Stimulated activated CD4-positive, alpha-beta T cell treated with anti-CD3 and anti-CD28 coated beads, Interleukin-12 subunit alpha, Interleukin-12 subunit beta, amount 100 ng/mL, for 4 hours (primary cell): ENCODE results near the gene ASPM.

Experiments
- DNase-seq: peaks from one replicate; pipeline ENCODE4 v3.0.0-alpha.2; 2020

Gene ASPM

DNA sequence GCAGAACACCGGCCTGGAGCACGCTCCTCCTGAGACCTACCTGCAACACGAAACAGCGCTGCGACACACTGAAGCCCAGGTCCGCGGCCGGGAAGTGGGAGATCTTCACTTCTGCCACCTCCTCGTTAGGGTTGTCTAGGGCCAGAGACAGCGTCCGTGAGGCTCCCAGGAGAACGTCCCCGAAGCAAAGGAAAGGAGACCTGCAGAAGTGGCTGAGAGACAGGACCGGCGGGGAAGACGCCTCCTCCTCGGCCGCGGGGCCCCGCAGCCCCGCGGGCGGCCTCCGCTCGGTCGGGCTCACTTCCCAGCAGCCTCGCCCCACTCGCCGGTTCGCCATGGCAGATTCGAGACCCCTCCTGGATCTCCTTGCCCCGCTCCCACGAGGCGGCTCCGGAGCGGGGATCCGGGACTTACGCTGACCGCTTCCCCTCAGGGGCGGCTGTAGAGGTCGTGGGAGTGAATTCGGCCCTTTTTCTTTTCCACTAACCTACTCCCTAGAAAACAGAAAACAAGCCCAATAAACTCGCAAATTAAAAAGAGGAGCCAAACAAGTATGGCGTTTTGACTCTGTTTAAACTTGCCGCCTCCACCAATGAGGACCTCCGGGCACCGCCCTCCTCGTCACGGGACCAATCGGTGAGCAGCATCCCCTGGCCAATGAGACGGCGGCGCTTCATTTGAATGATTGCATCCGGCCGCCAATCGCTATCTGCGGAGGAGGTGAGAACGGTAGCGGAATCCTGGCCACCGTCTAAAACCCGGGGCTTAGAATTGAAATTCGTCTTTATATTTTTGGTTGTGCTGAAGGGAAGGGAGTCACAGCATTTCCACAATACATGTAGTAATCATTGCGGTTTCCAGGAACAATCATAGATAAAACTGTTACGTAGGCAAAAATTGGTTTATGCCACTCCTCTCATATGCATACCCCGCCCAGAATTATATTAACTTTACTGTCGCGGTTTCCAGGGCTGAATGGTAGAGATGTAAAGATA is at the start of gene ASPM:
Gene ASPM (minus strand): TSS at position 569 of the 995 bp plus-strand sequence. CDS start 232 bp downstream, at position 337.
- DNase-seq, result peak; percentile 88

DNA sequence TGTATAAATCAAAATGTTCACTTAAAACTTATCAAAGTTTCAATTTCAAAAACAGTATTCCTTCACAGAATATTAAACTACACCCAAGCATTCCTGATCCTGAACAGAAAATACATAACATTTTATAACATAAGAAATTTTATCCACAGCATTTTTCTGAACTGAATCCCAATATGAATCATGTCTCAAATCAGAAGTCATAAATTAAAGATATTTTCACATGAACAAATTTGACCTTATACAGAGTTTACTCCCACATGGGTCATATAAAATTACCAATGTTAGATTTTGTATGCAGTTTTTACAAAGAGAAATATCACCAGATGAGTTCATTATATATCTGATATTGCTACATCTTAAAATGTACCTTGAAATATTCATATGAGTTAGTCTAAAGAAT is 48.6 kb upstream of the ASPM start:
- no peak for DNase-seq

DNA sequence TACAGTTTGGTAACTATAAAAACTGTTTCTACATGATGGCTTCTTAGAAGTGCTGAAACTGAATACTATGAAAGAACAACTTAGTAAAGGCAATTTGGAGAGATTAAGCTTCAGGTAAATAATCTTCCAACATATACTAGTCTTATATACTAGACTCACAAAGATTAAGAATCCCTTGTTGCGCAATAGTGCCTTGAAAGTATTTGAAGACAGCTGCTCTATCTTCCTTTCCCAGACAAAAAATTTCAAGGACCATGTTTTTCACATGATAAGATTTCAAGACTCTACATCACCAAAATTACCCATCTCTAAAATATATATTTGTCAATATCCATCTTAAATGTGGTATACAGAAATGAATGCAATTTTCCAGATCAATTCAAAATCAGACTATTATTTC is 37.7 kb upstream of the ASPM start:
- DNase-seq, result no peak

DNA sequence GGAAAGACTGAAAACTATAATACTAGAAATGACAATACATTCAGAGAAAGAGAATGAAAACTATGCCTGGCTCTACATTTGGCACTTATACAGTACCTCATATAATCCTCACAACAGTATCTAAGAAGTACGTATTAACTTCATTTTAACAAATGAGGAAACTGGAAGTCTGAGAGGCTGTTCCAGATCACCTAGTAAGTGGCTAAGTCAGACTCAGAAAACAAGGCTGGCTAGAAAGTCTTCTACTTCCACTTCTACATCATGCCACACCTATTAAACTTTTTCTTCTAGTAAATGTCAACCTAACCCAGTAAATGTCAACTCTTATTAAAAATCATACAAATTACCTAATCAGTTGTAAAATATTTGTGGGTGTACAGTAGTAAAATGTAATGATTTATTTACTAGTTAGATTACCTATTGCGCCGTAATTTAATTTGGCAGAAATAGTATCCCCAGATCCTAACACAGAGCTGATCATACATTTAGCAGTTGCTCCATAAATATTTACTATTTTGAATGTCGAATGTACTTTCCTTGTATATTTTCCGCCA is 36.8 kb upstream of the ASPM start:
- no peak for DNase-seq

GRCh38 chr1:197182716-197183115 is 36.2 kb upstream of the ASPM start:
- DNase-seq, result no peak

DNA sequence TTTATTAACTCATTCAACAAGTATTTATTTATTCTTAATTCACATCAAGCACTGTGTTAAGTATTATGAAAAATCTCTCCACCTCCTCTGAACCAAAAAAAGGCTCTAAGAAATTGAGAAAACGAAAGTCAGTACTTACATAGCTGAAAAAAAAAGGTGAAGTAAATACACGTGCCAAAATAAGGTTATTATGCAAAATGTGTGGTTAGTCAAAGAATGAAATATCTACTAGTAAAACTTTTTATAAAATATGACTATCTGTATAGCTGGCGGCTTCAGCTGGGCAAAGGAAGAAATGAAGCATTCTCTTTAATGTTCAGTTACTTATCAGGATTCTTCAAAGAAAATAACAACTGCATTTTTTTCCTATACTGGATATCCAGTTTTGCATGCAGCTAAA is 35.5 kb upstream of the ASPM start:
- DNase-seq, result no peak

DNA sequence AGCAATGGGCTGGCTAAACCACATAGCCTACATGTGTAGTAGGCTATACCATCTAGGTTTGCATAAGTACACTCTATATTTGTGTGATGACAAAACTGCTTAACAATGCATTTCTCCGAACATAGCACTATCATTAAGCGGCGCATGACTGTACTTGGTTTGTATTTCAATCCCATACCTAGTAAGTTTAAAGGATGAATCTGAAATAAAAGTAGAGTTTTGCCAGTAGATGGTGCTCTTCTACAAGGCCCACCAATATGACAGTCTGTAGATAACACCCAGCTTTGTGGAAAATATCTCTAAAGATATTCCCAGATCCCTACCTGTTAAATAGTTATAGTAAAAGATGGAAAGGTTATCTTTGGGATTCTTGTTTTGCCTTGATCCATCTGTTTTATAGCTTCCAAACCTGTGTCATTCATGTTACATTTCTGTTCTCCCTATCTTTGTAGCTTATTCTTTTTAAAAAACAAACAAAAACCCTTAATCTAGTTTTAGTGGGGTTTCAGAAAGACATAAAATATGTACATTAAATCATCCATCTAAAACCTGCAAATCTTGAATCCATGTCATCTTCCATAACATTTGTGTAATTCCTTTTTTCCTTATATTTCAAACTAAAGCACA is 33.9 kb upstream of the ASPM start:
- no peak for DNase-seq

- no peak for DNase-seq
Observed at GRCh38 chr1:197178998-197179397, 32.5 kb upstream of the ASPM start.

DNA sequence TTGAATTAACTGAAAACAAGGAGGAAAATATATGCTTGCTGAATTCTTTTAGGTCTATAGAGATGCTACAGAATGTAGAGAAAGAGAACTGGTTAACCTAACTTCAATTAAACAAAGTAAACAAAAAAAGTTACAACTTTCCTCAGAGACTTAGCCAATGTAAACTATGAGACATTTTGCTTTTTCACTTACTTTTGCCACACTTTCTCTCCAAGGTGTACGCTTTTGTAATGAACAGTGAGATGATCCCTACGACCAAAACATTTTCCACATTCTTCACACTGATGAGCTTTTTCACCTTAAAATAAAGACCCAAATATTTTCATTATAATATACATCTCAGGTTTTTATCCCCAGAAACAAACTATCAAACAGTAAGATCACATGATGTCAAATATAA is 28.3 kb upstream of the ASPM start:
- no peak for DNase-seq

DNA sequence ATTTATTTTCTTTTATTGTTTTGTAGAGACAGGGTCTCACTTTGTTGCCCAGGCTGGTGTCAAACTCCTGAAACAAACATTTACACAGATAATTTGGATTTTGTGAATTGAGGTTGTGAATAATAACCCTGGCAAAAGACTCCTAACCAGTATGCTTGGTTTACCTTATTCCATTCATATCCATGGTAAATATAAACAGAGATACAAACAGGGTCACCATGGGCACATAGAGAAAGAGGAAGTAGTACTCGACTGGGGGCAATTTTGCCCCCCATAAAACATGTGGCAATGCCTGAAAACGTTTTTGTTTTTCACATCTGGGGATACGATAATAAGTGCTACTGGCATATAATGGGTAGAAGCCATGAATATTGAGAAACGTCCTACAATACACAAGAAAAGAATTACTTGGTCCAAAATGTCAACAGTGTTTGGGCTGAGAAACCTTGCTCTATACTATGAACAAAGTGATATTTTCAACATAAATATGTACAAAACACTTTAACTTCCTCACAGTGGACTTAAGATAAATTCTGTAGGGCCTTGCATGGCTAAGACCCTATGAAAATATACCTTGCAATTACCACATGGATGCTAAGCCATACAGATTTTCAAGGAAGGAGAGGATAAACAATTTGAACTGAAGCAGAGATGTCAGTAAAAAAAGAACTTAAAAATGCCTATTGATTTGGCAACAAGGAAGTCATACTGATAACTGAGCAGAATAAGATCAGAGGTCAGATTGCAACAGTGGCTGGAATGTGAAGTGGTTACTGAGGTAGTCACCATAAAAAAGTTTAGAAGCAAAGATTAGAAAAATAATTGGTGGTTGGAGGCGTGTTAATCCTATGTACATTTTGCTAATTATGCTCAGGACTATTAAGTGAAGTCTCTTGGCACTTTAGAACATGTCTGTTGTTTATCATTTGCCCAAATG is 27.4 kb upstream of the ASPM start:
- no peak for DNase-seq

DNA sequence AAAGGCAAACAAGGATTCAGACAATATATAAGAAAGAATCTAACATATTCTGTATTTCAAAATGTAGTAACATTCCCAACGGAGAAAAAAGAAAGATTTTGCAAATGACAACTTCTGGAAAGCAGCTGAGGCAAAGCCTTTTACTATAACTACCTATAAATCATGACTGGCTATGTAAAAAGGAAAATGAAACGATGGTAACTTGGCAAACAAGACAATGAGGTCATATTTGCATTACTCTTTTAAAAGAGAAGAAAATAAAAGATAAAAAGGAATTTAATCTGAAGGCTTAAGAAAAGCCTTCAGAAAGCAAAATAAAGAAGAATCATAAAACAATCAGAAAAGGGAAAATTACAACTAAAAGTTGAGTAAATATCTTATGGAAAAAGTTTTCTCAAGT is 25.1 kb upstream of the ASPM start:
- DNase-seq, result no peak

GRCh38 chr1:197170538-197170937 is 24.1 kb upstream of the ASPM start:
- DNase-seq, result no peak

DNA sequence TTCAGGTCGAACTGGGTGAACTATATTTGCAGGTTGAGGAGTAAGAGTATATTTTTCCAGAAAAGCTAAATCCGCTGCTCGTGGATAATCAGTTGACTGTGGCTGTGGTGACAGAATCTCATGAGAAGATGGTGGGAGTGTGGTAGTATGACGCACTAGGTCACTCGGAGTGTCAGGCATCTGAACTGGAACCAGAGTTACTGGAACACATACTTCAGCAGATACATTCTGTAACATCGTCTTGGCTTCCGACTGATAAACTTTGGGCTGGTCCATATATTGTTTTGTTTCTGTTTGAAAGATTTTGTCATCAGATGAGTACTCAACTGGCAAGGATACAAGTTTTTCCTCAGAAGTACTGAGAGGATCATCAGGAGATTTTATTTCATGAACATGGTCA is 13.0 kb upstream of the ASPM start:
- no peak for DNase-seq

DNA sequence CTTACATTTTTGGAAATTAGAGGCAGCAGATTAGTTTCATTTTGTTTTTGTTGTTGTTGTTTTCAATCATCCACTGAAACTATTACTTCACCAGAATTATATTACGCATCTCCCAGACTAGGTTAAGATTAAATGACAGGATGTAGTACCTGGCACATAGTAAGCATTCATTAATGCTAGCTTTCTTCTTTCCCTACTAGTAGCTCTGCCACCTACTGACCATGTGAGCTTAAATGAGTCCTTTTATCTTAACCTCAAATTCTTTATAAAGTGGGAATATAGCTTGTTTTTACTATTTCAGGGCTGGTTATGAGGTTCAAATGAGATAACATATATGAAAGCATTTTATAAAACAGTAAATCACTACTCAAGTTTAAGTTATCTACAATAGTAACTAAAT is 10.2 kb upstream of the ASPM start:
- DNase-seq, result no peak

DNA sequence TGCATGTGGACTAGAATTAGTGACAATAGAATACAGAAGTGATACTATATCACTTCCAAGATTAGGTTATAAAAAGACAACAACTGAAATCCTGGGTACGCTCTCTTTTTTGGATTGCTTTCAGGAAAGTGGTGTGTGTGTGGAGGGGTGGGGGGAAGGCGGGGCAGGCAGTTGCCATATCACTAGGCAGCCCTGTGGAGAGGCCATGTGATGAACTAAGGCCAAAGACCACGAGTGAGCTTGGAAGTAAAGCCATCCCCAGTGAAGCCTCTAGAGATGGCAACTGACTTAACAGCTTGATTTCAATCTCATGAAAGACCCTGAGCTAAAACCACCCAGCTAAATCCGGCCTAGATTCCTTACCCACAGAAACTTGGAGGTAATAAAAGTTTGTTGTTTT is 6.2 kb upstream of the ASPM start:
- no peak for DNase-seq

GRCh38 chr1:197151185-197151584 is 4.7 kb upstream of the ASPM start:
- no peak for DNase-seq

- DNase-seq, result no peak
Observed at GRCh38 chr1:197150336-197151005, 4.0 kb upstream of the ASPM start.

- no peak for DNase-seq
Observed at GRCh38 chr1:197149340-197149739, 2.9 kb upstream of the ASPM start.

- no peak for DNase-seq
Observed at GRCh38 chr1:197145446-197146024, 934 bp downstream of the ASPM start.

- no peak for DNase-seq
Observed at GRCh38 chr1:197144570-197145325, 1.7 kb downstream of the ASPM start.

- DNase-seq, result no peak
Observed at GRCh38 chr1:197143276-197143675, 3.2 kb downstream of the ASPM start.
